Spleen (tissue), 11 donors: ENCODE results near the gene TRA2A. TPM values are rescaled to one million over a fixed set of nuclear protein-coding genes. Genes with fewer than 3 reads are reported as not detected.

Source experiments
- DNase-seq: peaks from one replicate; pipeline ENCODE4 v3.0.0-alpha.2; 2020
- H3K27ac ChIP-seq, 8 donors: fragments of 200-600 bp; sonication (generic) in 7 of 8; 1 replicate in 4 of 8; 2 replicates in 4 of 8; pipeline versions ENCODE4 v1.5.0 to v1.8.0; 2016 to 2021; ENCODE audit warnings: inconsistent platforms in 4 of 8, mild to moderate bottlenecking in 4 of 8, moderate library complexity in 1 of 8
- H3K27me3 ChIP-seq, 7 donors: fragments of 200-600 bp; sonication (generic) in 6 of 7; replicated peaks in 1 of 7; 1 replicate in 4 of 7; 2 replicates in 3 of 7; pipeline versions ENCODE4 v1.5.0 to v1.8.0; 2016 to 2021; ENCODE audit warnings: inconsistent platforms in 3 of 7, mild to moderate bottlenecking in 1 of 7
- H3K36me3 ChIP-seq, 6 donors: fragments of 200-600 bp; sonication (generic) in 5 of 6; 1 replicate in 4 of 6; 2 replicates in 2 of 6; pipeline versions ENCODE4 v1.5.0 to v1.8.0; 2016 to 2021; ENCODE audit warnings: inconsistent platforms in 2 of 6
- H3K4me1 ChIP-seq, 6 donors: fragments of 200-600 bp; sonication (generic) in 5 of 6; 1 replicate in 3 of 6; 2 replicates in 3 of 6; pipeline versions ENCODE4 v1.5.0 to v1.8.0; 2016 to 2021; ENCODE audit warnings: inconsistent platforms in 3 of 6
- H3K4me3 ChIP-seq, 8 donors: fragments of 200-600 bp; sonication (generic) in 7 of 8; 1 replicate in 4 of 8; 2 replicates in 4 of 8; pipeline versions ENCODE4 v1.5.0 to v1.8.0; 2016 to 2021; ENCODE audit warnings: inconsistent platforms in 4 of 8, mild to moderate bottlenecking in 4 of 8, moderate library complexity in 2 of 8
- H3K9me3 ChIP-seq, 8 donors: fragments of 200-600 bp; sonication (generic) in 7 of 8; 1 replicate in 4 of 8; 2 replicates in 4 of 8; pipeline versions ENCODE4 v1.5.0 to v1.8.0; 2016 to 2021; ENCODE audit warnings: inconsistent platforms in 4 of 8
- POLR2A ChIP-seq, 3 donors: fragments of 450-650 bp; IDR thresholded peaks; one replicate each; pipeline ENCODE4 v1.5.1; 2017; ENCODE audit warnings: antibody characterized with exemption in 3 of 3, mild to moderate bottlenecking in 1 of 3
- POLR2AphosphoS5 ChIP-seq, 3 donors: sonication (generic); formaldehyde crosslinking; IDR thresholded peaks; one replicate each; pipeline ENCODE4 v1.5.1; 2017; ENCODE audit warnings: antibody characterized with exemption in 3 of 3
- whole genome bisulfite sequencing, 5 donors: extraction: QIAGEN DNeasy Blood & Tissue Kit in 3 of 5; methylation state at CpG; one replicate each; pipeline versions ENCODE4 v1.1.5 to v1.1.7; 2013 to 2018; 5-methylcytosine and 5-hydroxymethylcytosine counted together
- intact Hi-C: fragments of 100-400 bp; cut with DNase I; formaldehyde crosslinking; loops from one replicate; pipeline ENCODE4 v1.15.0; 2023; ENCODE audit warnings: low total_unique reads
- polyA plus RNA-seq, 3 donors: library from polyadenylated mRNA; stranded (reverse); fragments of 200-250 nt; gene quantifications; one replicate each; pipeline ENCODE4 v1.2.1, GENCODE V29; 2013
- total RNA-seq, 7 donors: library from RNA; depleted of rRNA in 3 of 7; stranded (reverse); fragments of >200 nt in 3 of 7; fragmentation: NEBNext Ultra II Directional in 4 of 7; extraction: Animal tissue kit (Norgen Biotek cat#: 25700) in 4 of 7; gene quantifications; one replicate each; pipeline versions ENCODE4 v1.1.0 to v1.2.1, GENCODE V29; 2016 to 2021
- TF ChIP-seq, protein P1 (sequence below), 11 experiments: fragments of 200-600 bp in 7 of 11; fragments of 450-650 bp in 4 of 11; sonication (generic) in 4 of 11; IDR thresholded peaks in 8 of 11; conservative IDR thresholded peaks in 3 of 11; 1 replicate in 7 of 11; 2 replicates in 4 of 11; pipeline versions ENCODE4 v1.4.0 to v1.8.0; 2016 to 2021; ENCODE audit warnings: antibody characterized with exemption in 11 of 11, inconsistent platforms in 4 of 11, mild to moderate bottlenecking in 1 of 11
- donor health status: healthy with polysubstance abuse.
- donor health status: DM: no; HTN: no; CAD: no; lungs with moderate emphysema.
- donor health status: DM: no; HTN: no; CAD: no.
- donor health status: Bipolar disorder and iron deficiency.
- donor health status: healthy.
- donor health status: DM: no; HTN: no; CAD: no.
- donor health status: DM: yes; HTN: yes; CAD: no.

Gene TRA2A
- total and polyA plus RNA-seq, 10 donors: 59.2 to 98.7 (median 87.6) TPM

DNA sequence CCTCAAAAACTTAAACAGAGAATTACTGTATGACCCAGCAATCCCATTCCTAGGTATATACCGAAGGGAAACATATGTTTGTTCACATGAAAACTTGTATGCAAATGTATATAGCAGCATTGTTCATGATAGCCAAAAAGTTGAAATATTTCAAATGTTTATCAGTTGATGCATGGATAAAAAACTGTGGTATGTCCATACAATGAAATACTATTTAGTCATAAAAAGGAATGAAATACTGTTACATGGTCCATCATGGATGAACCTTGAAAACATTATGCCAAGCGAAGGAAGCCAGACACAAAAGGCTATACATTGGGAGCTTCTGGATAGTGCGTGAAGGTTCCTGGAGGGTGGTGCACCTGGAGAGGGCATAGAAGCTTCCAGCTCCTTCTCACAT is 11.0 kb upstream of the TRA2A start:
- H3K27me3 ChIP-seq: no peaks in the 10 kb centered on the region
- H3K4me1 ChIP-seq: peaks cover 0 to 33% (median 20%) of the 10 kb centered on the region in 6 donors
- H3K36me3 ChIP-seq: no peaks in the 10 kb centered on the region
- WGBS, 5 donors: 93 to 100% (median 94%) methylated on average over 3 of the region's 3 CpGs
- H3K4me3 ChIP-seq: no peak overlapping the region
- intact Hi-C loops: no loop called here
- peaks cover 0 to 5% (median 0%) of the 10 kb centered on the region in 8 donors for H3K9me3 ChIP-seq
- H3K27ac ChIP-seq: no peak overlapping the region
- TF ChIP-seq POLR2A (IDR thresholded peaks at IDR 0.05) (no peak), POLR2AphosphoS5 (IDR thresholded peaks at IDR 0.05) (no peak)
- TF ChIP-seq, protein P1, sequence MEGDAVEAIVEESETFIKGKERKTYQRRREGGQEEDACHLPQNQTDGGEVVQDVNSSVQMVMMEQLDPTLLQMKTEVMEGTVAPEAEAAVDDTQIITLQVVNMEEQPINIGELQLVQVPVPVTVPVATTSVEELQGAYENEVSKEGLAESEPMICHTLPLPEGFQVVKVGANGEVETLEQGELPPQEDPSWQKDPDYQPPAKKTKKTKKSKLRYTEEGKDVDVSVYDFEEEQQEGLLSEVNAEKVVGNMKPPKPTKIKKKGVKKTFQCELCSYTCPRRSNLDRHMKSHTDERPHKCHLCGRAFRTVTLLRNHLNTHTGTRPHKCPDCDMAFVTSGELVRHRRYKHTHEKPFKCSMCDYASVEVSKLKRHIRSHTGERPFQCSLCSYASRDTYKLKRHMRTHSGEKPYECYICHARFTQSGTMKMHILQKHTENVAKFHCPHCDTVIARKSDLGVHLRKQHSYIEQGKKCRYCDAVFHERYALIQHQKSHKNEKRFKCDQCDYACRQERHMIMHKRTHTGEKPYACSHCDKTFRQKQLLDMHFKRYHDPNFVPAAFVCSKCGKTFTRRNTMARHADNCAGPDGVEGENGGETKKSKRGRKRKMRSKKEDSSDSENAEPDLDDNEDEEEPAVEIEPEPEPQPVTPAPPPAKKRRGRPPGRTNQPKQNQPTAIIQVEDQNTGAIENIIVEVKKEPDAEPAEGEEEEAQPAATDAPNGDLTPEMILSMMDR (IDR thresholded peaks at IDR 0.05 in 8 of 11, conservative IDR thresholded peaks at IDR 0.05 in 3 of 11): no peak
- no peak for DNase-seq

DNA sequence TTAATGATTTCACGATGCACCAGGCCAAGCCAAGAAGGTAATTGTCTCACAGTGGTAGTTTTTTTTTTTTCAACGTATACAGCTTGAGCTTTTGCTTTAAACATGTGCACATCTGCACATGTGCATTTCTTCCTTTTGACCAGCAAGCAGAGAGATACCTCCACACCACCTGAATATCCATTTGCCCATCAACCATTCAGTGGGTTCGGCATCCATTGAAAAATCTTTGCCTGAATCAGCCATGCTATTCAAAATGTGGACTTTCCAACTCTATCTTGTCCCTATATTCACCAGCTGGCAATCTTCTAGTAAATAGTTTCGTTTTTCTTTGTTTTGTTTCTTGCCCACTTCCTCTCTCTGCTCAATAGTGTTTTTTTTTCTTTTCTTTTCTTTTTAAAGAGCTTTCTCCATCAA is 7.7 kb upstream of the TRA2A start:
- Histone ChIP-seq H3K27ac (peak overlapping the region; percentile 13 to 69 (median 62)), H3K9me3 (peaks cover 0 to 5% (median 0%) of the 10 kb centered on the region in 8 donors), H3K4me1 (peaks cover 0 to 16% (median 12%) of the 10 kb centered on the region in 6 donors), H3K36me3 (no peaks in the 10 kb centered on the region), H3K4me3 (no peak overlapping the region), H3K27me3 (no peaks in the 10 kb centered on the region)
- no peak for DNase-seq
- WGBS, 5 donors: 32 to 41% (median 34%) methylated on average over 4 of the region's 4 CpGs
- TF ChIP-seq POLR2AphosphoS5 (IDR thresholded peaks at IDR 0.05) (no peak), POLR2A (IDR thresholded peaks at IDR 0.05) (no peak)
- TF ChIP-seq, protein P1 (IDR thresholded peaks at IDR 0.05 in 8 of 11, conservative IDR thresholded peaks at IDR 0.05 in 3 of 11): no peak
- intact Hi-C loops: no loop called here

DNA sequence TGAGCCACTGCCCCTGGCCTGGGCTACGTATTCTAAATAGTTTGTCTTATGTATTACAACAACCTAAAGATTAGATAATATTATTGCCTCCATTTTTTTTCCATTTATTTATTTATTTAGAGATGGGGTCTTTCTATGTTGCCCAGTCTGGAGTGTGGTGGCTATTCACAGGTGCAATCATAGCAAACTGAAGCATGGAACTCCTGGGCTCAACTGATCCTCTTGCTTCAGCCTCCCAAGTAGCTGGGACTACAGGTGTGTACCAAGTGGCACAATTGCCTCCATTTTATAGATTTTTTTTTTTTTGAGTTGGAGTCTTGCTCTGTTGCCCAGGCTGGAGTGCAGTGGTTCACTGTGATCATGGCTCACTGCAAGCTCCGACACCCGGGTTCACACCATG is 6.5 kb upstream of the TRA2A start:
- no peak overlapping the region for H3K27ac ChIP-seq

DNA sequence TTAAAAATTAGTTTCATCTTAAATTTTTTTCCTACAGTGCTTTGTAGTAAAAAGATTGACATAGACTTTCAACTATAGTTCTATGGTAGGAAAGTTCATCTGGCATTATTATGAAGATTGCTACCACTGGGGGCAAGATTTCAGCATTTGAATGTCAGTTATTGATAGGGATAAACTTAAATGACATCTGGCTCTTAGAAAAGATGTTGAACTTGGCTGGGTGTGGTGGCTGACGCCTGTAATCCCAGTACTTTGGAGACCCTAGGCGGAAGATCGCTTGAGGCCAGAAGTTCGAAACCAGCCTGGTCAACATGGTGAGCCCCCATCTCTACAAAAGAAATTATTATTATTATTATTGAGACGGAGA is 1.4 kb upstream of the TRA2A start:
- Histone ChIP-seq H3K9me3 (no peaks in the 10 kb centered on the region), H3K27me3 (no peaks in the 10 kb centered on the region), H3K4me1 (peaks cover 15 to 35% (median 27%) of the 10 kb centered on the region in 6 donors), H3K36me3 (no peaks in the 10 kb centered on the region), H3K4me3 (no peak overlapping the region), H3K27ac (no peak overlapping the region)
- 88 to 96% (median 95%) methylated on average over 5 of the region's 5 CpGs for WGBS, 5 donors
- TF ChIP-seq, protein P1 (IDR thresholded peaks at IDR 0.05 in 8 of 11, conservative IDR thresholded peaks at IDR 0.05 in 3 of 11): no peak
- TF ChIP-seq POLR2AphosphoS5 (IDR thresholded peaks at IDR 0.05): no peak
- TF ChIP-seq POLR2A (IDR thresholded peaks at IDR 0.05): no peak
- DNase-seq: no peak
- intact Hi-C loops: no loop called here

More for the DNA sequence above, 6.5 kb upstream of the TRA2A start:
- intact Hi-C loops: no loop called here
- H3K4me1 ChIP-seq: peaks cover 0 to 16% (median 12%) of the 10 kb centered on the region in 6 donors
- peaks cover 0 to 5% (median 0%) of the 10 kb centered on the region in 8 donors for H3K9me3 ChIP-seq
- H3K27me3 ChIP-seq: no peaks in the 10 kb centered on the region
- no peak overlapping the region for H3K4me3 ChIP-seq
- WGBS, 5 donors: 98 to 99% (median 99%) methylated on average over 3 of the region's 3 CpGs
- DNase-seq: no peak
- TF ChIP-seq POLR2A (IDR thresholded peaks at IDR 0.05) (no peak), POLR2AphosphoS5 (IDR thresholded peaks at IDR 0.05) (no peak)
- TF ChIP-seq, protein P1 (IDR thresholded peaks at IDR 0.05 in 8 of 11, conservative IDR thresholded peaks at IDR 0.05 in 3 of 11): no peak
- no peaks in the 10 kb centered on the region for H3K36me3 ChIP-seq
